ENCODE measurements around the gene CIDEB. TPM values are rescaled to one million over a fixed set of nuclear protein-coding genes. Genes with fewer than 3 reads are reported as not detected.

CIDEB gene
- total and polyA plus RNA-seq, 2 of the 13 experiments (the other 11 are each of a cell fraction or from before 2014, with no cell fraction given) = 35.8 to 110 TPM

DNA sequence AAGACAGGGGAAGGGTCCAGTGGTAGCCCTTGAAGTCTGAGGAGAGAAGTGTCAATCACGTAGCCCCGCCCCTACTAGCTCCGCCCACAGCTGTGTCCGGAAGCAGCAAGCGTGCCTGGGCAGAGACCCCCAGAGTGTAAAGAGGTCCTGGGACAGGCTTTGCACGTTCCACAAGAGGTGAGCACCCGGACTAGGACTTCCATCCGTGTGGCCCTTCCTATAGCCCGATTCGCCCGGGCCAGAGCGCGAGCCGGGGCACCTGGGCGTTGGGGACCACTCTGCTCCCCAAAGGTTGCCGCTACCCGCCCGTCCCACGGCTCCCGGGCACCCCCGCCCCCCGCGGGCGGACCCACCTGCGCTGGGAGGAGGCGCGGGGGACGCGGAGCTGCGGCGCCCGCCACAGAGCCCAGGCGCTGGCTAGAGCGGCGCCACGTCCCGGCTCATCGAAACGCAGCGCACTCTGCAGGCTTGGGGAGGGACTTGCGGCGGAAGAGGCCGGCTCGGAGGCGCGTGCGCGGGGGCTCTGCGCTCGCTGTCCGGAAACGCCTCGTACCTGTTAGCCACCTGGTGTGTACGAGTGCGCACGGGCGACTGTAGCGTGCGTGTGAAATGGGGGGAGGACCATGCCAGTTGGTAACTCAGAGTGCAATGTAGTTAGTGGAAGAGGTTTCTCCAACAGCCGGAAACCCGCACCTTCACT lies 36.5 kb downstream of the CIDEB start, which contains the start of gene RABGGTA (continued):
- TF ChIP-seq SNAPC4 (CRISPR knock-in tag; IDR thresholded peaks at IDR 0.05) (peak; percentile 96), ZNF549 (CRISPR knock-in tag; IDR thresholded peaks at IDR 0.05) (peak; percentile 89; the same call in 1 of the 2 replicates), ZNF101 (CRISPR knock-in tag; IDR thresholded peaks at IDR 0.05; ENCODE audit: borderline replicate concordance, low read depth) (peak; percentile 90; the same call in 1 of the 2 replicates), DPF2 (CRISPR knock-in tag; IDR thresholded peaks at IDR 0.05; ENCODE audit: borderline replicate concordance, low read depth) (no peak), TEF (CRISPR knock-in tag; IDR thresholded peaks at IDR 0.05) (peak; percentile 81; the same call in 1 of the 2 replicates), NFRKB (IDR thresholded peaks at IDR 0.05) (no peak), ISL2 (CRISPR knock-in tag; IDR thresholded peaks at IDR 0.05) (peak; percentile 95), HMGA1 (CRISPR knock-in tag; conservative IDR thresholded peaks at IDR 0.05) (no peak), FOXC1 (CRISPR knock-in tag; IDR thresholded peaks at IDR 0.05; ENCODE audit: borderline replicate concordance) (peak; percentile 100), SAP130 (CRISPR knock-in tag; IDR thresholded peaks at IDR 0.05; ENCODE audit: low read depth) (peak; percentile 100), EEA1 (CRISPR knock-in tag; IDR thresholded peaks at IDR 0.05; ENCODE audit: borderline replicate concordance) (peak; percentile 98), ZNF296 (CRISPR knock-in tag; conservative IDR thresholded peaks at IDR 0.05) (peak; percentile 95), ZNF879 (CRISPR knock-in tag; IDR thresholded peaks at IDR 0.05) (peak; percentile 98), NFIC (IDR thresholded peaks at IDR 0.05; ENCODE audit: low read length) (no peak)
- TF ChIP-seq, protein P1, sequence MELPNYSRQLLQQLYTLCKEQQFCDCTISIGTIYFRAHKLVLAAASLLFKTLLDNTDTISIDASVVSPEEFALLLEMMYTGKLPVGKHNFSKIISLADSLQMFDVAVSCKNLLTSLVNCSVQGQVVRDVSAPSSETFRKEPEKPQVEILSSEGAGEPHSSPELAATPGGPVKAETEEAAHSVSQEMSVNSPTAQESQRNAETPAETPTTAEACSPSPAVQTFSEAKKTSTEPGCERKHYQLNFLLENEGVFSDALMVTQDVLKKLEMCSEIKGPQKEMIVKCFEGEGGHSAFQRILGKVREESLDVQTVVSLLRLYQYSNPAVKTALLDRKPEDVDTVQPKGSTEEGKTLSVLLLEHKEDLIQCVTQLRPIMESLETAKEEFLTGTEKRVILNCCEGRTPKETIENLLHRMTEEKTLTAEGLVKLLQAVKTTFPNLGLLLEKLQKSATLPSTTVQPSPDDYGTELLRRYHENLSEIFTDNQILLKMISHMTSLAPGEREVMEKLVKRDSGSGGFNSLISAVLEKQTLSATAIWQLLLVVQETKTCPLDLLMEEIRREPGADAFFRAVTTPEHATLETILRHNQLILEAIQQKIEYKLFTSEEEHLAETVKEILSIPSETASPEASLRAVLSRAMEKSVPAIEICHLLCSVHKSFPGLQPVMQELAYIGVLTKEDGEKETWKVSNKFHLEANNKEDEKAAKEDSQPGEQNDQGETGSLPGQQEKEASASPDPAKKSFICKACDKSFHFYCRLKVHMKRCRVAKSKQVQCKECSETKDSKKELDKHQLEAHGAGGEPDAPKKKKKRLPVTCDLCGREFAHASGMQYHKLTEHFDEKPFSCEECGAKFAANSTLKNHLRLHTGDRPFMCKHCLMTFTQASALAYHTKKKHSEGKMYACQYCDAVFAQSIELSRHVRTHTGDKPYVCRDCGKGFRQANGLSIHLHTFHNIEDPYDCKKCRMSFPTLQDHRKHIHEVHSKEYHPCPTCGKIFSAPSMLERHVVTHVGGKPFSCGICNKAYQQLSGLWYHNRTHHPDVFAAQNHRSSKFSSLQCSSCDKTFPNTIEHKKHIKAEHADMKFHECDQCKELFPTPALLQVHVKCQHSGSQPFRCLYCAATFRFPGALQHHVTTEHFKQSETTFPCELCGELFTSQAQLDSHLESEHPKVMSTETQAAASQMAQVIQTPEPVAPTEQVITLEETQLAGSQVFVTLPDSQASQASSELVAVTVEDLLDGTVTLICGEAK (IDR thresholded peaks at IDR 0.05) = no peak
- TF ChIP-seq, protein P1 (CRISPR knock-in tag; IDR thresholded peaks at IDR 0.05) = peak; percentile 94

All from HepG2 (cell line).